ENCODE data around the gene MGAT5.

The MGAT5 gene

DNA sequence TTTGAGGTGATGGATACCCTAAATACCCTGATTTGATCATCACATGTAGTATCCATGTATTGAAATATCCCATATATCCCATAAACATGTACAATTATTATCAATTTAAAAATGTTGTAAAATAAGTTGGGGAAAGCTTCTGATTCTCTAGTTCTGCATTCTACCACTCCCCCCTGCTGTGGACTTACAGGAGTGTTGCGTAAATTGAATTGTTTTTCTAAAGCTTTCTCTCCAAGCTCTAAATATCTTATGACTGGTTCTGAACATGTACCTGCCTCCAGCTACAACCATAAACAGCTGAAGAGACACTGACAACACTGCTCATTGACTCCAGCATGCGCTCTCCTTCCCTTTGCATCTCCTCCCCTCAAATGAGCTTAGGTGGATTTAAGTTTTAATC lies 145.2 kb downstream of the MGAT5 start:
- DNase-seq (ENCODE audit: low read depth in 2 of 2): no peak

DNA sequence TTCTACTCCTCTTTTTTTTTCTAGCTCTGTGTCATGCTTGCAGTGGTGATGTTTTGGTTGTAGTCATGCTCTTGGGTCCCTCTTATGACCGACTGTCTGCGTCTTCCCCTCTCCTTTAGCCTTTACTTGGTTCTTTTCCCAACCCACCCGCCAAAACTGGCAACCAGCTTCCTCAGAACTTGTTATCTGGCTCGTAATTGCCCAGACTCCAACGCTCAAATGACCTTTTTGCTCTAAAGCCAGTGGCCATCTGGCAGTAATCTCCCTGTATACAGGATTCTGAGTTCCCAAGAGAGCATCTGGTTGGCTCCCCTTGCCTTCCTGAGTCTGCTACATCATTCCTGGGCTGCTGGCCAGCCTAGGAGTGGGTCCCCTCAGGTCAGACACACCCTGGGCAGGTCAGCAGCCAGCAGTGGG lies 147.2 kb downstream of the MGAT5 start:
- no peak for DNase-seq (ENCODE audit: low read depth in 2 of 2)

DNA sequence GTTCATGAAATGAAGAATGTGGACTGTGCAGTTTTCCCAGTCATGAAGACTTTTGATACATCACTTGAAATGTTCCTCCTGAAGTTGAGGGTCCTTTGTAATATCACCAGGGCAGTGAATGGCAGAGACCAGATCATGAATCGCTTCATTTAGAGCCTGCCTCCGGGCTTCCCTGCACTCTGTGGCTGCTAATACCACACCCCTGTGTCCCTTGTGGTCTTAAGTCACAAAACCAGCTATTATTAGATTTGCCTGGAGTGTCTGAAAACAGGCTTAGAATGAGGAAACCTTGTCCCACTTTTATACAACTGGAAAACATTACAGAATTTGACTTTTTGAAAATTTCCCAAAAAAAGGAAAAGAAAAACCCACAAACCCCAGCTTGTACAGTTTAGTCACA lies 147.9 kb downstream of the MGAT5 start:
- no peak for DNase-seq (ENCODE audit: low read depth in 2 of 2)

DNA sequence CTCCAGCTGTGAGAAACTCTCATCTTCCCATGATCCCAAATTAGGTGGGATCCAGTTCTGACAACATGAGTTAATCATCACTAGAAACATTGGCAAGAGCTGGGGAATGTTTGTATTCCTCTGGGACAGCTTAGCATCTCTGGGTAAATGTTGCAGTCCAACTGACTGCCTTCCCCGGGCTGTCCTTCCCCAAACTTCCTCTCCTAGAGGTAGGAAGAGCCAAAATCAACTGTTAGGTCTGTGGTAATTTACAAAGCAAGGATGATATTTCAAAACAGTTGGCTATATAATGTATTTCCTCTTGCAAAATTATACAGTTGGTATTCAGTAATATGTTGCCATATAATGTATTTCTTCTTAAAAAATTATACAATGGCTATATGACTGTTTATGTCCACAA lies 148.5 kb downstream of the MGAT5 start:
- DNase-seq (ENCODE audit: low read depth in 2 of 2): no peak

DNA sequence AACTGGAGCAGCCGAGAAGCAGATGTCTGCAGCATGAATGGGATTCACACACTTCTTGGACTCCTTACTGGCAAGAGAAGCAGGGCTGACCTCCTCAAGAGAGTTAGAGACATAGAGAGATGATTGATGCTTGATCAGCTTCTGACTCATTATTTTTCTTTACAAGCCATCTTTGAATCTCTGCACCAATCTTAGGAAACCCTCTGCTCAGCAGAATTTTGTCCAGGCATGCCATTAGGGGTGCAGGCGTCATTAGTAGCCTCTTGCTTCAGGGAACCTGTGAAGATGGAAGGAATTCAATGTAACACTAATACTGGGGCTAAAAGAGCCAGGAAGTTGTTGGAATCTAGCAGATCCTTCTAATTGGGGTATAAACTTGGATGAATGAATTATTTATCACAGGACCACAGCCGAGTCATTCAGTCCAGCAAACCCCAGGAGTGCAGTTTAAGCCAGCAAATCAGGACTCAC lies 151.8 kb downstream of the MGAT5 start:
- no peak for DNase-seq (ENCODE audit: low read depth in 2 of 2)

DNA sequence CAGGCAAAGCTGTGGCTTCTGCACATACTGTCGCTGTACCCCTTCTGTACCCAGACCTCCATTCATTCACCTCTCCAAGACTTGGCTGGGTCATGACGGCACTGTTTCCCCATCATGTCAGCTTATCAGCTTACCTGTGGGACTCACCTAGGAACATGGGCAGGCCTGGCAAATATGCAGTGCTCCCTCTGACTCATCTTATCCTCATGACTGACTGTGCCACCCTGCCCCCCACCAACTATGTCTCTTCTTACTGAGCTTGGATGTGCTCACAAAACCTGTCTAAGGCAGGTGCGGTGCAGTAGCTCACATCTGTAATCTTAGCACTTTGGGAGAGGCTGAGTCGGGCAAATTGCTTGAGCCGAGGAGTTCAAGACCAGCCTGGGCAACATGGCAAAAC lies 152.4 kb downstream of the MGAT5 start:
- no peak for DNase-seq (ENCODE audit: low read depth in 2 of 2)

DNA sequence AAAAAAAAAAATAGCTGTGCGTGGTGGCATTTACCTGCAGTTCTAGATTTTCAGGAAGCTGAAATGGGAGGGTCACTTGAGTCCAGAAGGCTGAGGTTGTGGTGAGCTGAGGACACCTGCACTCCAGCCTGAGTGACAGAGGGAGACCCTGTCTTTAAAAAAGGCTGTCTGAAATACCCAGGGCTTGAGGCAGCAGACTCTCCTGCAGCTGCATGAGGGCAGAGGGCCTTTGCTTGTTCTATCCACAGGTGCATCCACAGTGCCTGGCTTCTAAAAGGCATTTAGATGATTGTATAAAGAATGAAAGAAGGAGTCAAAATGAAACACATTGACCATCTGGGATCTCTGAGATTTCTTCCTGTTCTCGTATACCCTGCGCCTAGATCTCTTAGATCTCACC lies 152.9 kb downstream of the MGAT5 start:
- no peak for DNase-seq (ENCODE audit: low read depth in 2 of 2)

DNA sequence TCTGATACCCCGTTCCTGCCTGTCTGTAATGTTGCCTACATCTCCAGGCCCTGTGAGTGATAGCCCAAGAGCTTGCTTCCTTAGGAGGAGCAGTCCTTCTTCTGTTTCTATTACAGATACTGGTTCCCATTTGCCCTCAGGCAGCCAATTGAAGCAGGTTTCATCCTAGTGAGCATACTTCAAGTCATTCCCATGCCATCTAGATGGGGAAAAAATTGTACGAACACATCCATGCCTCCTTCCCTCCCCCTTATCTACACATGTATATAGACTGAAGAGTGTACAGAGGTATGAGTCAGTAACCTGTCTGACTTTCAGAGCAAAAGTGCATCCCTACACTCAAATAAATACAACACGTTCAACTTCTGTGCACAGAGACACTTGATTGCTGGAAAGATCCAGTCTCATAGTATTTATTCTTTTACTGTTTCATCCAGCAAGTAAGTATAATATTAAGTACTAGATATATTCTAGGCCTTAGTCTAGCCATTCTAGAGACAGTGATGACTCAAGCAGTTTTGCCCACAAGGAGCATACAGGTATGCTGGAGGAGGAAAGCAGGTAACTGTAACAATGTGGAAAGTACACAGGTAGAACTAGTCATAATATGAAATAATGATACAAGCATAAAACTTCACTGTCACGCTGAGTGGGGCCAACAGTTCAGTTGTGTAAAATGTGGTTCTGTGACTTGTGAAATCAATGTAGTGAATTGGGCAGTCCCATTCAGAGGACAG lies 153.4 kb downstream of the MGAT5 start:
- no peak for DNase-seq (ENCODE audit: low read depth in 2 of 2)

DNA sequence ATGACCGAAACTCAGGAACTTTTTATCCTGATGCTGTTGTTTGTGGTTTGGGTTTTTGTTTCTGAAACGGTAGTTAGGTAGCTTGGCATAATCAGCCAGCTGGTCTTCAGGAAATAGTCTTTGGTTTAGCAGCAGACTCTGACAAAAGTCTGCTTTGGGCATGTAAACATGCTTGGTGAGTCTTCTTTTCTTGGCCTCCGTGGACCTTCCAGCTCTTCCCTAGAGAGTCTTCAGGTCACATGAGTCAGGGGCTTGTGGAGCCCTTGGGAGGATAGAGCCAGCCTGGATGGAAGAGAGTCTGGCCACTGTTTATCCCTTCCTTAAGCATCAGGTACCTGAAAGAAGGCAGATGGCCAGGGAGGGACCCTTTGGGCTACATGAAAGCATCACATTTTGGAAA lies 154.5 kb downstream of the MGAT5 start:
- no peak for DNase-seq (ENCODE audit: low read depth in 2 of 2)

DNA sequence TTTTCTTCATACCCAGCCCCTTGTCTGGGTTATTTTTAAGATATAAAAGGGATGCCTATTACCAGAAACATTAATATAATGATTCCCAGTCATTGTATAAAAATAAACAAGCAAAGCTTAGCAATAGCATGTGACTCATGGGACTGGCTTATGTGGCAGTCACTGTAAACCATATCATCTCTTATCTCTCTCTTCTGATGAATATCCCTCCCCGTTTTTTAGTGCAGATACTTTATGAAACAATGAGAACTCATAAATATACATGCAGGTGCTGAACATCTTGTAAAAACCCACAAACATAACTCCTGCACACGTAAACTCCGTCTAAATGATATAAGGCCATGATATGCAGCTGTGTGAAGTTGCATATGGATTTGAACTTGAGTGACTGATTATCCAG lies 154.9 kb downstream of the MGAT5 start:
- DNase-seq (ENCODE audit: low read depth in 2 of 2): no peak

DNA sequence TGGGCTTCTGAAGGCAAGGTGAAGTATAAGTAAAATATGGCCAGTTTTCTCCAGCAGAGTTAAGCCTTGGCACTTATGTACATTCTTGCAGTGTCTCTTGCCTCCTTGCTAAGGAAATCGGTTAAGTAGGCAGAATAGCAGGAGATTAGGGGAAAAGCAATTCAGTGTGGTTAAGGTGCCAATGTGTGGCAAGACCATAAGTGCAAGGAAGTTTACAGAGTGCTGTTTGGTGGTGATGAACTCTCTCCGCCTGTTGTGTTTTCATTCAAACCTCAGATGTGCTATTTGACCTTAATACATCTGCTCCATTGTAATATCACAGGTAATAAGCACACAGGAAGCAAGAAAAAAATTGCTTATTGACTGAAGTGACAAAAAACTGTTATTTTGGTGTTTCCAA lies 156.1 kb downstream of the MGAT5 start:
- no peak for DNase-seq (ENCODE audit: low read depth in 2 of 2)

DNA sequence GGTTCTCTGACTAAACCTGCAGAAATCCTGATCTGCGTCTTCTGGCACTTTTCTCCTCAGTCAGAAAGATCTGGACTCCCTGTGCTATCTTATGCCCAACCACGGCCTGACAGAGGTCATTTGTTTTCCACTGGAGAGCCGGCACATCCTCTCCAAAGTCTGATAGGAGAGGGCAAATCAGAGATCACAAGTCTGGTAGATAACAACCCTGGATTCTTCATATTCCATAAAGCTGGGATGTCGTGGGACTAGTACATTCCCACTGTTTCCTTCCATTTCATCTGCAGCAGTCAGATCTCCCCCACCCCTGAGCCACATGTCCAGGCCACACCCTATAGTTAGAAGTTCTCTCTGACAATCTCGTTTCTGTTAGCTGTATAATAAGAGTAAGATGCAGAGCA lies 157.0 kb downstream of the MGAT5 start:
- no peak for DNase-seq (ENCODE audit: low read depth in 2 of 2)

DNA sequence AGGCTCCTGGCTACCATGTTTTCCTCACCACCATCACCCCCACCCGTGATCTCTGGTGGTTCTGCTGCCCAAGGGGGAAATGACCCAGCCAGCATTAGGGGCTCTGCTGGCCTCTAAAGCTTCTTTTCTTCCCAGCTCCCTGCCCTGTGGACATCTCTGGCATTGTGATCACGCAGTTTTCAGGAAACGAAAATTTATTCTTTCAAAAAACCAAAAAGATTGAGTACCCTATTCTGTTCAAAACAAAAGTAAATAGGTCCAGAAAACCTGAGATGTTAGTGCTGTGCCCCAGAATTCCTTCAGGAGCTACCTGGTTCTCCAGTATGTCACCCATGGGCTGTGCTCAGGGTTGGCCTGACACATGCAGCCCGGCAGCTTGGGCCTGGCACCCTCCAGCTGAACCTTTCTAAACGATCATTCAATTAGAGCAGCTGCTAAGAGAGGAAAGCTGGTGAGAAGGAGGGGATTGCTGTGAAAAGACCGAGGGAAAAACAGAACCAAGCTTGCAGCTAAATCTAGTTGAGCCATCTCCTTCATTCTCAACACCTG lies 157.5 kb downstream of the MGAT5 start:
- DNase-seq (ENCODE audit: low read depth in 2 of 2): no peak

DNA sequence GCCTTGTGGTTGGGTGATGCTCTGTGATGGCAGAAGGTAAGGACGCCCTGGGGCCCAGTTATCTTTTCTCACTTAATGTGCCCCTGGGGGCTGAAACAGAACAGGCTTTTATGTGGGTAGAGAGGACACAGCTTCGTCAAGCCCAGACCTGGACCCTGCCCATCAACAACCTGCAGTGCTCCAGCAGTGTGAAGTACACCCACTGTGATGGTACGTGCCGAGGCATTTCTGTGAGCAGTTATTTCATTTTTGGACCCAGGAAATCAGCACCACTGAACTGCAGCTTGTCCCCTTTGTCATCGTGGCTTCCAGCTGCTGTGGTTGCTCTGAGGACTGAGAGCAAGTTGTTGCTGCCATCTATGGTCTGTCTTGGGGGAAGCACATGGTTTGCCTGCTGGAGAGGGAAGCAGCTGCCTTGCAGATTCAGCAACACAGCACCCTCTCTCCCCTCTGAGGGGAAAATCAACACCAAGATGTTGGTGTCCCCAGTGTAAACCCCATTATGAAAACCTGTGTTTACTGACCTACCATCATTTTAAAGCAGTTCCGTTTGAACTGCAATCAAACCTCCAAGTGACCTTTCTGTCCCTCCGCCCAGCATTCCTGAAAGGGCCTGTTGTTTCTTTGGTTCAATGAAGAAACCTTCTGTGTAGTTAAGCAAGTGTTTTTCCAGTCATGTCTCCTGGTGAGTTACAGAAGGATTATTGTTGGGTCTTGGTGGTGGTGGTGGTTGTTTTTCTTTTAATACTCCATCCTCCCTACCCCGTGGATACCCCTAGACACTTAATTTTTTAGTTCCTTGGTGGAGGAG lies 158.2 kb downstream of the MGAT5 start:
- peak; percentile 23 to 44 for DNase-seq (ENCODE audit: low read depth in 2 of 2)

DNA sequence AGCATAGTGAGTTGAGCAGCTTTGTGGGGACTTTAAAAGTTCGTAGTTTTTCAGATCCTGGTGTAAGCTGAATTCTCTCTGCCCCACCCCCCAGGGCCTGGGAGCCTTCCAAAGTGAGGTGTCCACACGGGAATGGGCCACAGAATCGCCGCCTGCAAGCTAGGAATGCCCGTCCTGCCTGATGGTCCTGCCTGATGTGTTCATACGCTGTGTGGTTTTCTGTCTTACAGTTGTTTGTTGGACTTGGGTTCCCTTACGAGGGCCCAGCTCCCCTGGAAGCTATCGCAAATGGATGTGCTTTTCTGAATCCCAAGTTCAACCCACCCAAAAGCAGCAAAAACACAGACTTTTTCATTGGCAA lies 158.7 kb downstream of the MGAT5 start:
- no peak for DNase-seq (ENCODE audit: low read depth in 2 of 2)

DNA sequence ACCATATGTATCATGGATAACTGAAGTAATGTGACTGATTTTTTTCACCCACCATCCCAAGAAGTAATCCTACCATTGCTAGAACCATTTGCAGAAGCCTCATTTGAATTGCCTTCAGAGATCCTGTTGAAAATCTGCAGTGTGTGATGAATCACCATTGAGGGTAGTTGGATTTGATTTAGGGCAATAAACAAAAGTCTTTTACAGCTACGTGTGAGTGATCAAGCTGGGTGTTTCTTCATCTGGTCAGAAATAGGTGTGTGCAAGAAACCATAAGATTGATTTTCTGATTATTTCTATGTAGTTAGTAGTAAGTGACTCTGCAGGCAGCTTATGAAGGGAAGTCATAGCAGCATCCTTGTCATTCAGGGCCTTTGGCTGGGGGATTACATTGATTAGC lies 159.6 kb downstream of the MGAT5 start:
- DNase-seq (ENCODE audit: low read depth in 2 of 2): no peak

DNA sequence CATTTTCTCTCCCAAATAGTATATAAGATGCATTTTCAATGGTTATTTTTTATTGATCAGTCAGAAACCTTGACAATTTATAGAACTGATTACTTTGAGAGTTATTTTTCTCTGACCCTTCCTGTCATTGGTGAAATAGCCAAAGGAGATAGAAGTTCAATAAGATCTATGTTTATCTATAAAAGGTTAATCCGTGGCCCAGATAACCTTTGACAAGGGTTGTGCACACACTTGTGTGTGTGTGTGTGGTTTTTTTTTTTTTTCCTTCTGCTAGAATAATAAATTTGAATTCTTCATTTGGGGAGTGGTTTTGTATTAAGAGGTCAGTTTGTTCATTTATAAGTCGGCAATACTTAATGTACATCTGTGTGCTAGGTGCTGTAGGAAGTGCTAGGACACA lies 160.0 kb downstream of the MGAT5 start:
- no peak for DNase-seq (ENCODE audit: low read depth in 2 of 2)

DNA sequence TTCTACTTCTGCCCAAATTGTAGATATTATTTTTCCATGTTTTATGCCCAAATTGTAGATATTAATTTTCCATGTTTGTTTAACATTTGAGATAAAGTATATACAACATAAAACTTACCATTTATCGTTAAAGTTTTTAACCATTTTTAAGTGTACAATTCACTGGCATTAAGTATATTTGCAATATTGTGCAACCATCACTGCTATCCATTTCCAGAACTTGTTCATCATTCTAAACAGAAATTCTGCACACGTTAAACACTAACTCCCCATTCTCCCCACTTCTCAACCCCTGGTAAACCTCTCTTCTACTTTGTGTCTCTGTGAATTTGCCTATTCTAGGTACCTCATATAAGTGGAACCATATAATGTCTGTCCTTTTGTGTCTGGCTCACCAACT lies 162.1 kb downstream of the MGAT5 start:
- no peak for DNase-seq (ENCODE audit: low read depth in 2 of 2)

DNA sequence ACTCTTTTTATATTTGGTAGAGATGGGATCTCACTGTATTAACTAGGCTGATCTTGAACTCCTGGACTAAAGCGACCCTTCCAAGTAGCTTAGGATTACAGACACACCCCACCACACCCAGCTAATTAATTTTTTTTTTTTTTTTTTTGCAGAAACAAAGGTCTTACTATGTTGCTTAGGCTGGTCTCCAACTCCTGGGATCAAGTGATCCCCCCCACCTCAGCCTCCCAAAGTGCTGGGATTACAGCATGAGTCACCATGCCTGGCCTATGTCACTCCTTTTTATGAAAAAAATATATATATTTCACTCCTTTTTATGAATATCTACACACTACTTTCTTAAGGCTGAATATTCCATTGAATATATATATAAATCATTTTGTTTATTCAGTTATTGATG lies 162.8 kb downstream of the MGAT5 start:
- DNase-seq (ENCODE audit: low read depth in 2 of 2): no peak

DNA sequence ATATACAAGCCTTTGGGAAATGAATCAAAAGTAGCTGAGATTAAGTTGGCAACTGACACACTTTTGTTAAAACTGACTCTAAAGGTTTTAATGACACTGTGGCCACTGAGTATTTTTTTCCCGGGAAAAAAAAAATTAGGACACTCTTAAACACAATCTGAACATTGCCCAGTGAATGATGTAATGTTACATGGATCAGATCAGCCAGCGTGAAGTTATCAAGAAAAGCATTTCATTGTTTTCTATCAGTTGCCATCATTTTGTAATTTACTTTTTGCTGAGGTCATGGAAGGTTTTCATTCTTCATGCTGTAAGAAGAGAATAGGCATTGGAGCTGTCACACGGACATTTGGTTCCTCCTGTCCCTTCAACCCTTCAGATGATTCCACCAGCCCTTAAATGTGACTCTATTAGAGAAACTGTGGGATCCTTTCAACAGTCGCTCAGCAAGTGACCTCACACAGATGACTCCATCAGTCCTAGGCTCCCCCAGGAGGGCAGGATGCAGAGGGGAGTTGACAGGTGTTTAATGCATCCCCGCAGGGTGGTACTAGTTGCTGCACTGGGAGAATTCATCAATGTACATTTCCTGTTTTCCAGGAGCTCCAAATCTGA lies 164.2 kb downstream of the MGAT5 start:
- no peak for DNase-seq (ENCODE audit: low read depth in 2 of 2)

DNA sequence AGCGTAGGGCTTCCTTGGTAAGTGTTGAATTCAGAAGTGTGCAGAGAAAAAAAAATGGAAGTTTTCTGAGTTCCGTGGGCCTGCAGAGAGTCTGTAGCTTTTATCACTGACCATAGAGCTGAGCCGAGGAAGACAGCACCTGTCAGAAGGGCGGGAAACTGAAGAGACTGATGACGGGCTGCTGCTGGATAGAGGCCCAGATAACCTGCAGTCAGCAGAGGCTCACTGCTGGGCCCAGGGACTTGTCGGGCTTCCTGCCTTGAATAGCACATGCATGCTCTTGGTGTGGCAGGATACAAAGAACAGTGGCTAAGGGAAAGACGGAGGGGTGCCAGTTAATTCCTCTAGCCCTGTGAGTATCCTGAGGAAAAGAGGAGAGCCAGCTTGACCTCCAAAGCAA lies 166.4 kb downstream of the MGAT5 start:
- DNase-seq (ENCODE audit: low read depth in 2 of 2): no peak

DNA sequence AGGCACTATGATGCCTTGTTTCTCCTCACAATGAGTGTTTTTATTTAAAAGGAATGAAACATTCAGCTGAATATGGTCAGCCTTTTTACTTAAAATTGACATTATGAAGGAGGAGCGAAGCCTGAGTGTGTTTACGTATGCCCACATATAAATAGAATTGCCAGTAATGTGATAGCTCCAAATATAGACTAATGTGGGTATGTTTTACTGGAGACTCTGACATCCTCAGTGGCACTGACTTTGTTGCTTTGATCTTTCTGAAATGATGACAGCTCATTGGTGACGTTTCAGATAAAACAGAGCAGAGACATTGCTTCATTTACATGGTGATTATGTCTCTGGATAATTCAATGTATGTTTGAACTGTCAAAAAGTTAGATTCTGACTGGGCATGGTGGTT lies 167.0 kb downstream of the MGAT5 start:
- DNase-seq (ENCODE audit: low read depth in 2 of 2): no peak

All from activated CD8-positive, alpha-beta memory T cell treated with anti-CD3 and anti-CD28 coated beads for 4 hours (primary cell).